ENCODE results near the gene FNBP1.

DNA sequence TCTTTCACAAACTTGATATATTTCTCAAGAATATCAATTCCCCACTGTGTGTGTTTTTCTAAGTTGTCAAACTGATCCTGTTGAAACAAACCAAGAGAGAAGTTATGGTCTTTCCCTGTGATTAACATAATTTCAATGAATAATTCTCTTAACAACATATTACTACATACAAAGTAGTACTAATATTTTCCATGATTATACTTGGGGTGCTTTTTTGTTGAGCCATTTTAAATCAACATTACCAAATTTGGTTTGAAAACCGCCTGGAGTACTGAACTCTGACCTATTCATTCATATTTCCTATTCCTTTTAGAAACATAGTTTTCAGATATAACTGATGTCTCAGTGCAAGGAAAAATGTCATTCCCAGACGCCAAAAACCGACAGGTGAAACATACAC is 48.1 kb downstream of the FNBP1 start:
- TF ChIP-seq OSR1 (CRISPR knock-in tag; IDR thresholded peaks at IDR 0.05) (no peak), RARB (CRISPR knock-in tag; IDR thresholded peaks at IDR 0.05) (no peak), ZNF8 (CRISPR knock-in tag; IDR thresholded peaks at IDR 0.05) (no peak), ZNF70 (CRISPR knock-in tag; IDR thresholded peaks at IDR 0.05) (no peak), ZFP3 (CRISPR knock-in tag; IDR thresholded peaks at IDR 0.05) (no peak), SNAI2 (CRISPR knock-in tag; IDR thresholded peaks at IDR 0.05) (no peak), PPARA (CRISPR knock-in tag; IDR thresholded peaks at IDR 0.05; ENCODE audit: borderline replicate concordance) (no peak), ISL1 (CRISPR knock-in tag; IDR thresholded peaks at IDR 0.05) (no peak)
- TF ChIP-seq, protein P1, sequence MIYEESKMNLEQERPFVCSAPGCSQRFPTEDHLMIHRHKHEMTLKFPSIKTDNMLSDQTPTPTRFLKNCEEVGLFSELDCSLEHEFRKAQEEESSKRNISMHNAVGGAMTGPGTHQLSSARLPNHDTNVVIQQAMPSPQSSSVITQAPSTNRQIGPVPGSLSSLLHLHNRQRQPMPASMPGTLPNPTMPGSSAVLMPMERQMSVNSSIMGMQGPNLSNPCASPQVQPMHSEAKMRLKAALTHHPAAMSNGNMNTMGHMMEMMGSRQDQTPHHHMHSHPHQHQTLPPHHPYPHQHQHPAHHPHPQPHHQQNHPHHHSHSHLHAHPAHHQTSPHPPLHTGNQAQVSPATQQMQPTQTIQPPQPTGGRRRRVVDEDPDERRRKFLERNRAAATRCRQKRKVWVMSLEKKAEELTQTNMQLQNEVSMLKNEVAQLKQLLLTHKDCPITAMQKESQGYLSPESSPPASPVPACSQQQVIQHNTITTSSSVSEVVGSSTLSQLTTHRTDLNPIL (CRISPR knock-in tag; IDR thresholded peaks at IDR 0.05; ENCODE audit: low read depth), result no peak
- TF ChIP-seq, protein P2, sequence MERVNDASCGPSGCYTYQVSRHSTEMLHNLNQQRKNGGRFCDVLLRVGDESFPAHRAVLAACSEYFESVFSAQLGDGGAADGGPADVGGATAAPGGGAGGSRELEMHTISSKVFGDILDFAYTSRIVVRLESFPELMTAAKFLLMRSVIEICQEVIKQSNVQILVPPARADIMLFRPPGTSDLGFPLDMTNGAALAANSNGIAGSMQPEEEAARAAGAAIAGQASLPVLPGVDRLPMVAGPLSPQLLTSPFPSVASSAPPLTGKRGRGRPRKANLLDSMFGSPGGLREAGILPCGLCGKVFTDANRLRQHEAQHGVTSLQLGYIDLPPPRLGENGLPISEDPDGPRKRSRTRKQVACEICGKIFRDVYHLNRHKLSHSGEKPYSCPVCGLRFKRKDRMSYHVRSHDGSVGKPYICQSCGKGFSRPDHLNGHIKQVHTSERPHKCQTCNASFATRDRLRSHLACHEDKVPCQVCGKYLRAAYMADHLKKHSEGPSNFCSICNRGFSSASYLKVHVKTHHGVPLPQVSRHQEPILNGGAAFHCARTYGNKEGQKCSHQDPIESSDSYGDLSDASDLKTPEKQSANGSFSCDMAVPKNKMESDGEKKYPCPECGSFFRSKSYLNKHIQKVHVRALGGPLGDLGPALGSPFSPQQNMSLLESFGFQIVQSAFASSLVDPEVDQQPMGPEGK (CRISPR knock-in tag; IDR thresholded peaks at IDR 0.05; ENCODE audit: borderline replicate concordance), result no peak

All from SK-N-SH treated with all-trans-retinoic acid at 6 μM for 48 hours (cell line).